Fibroblast of gingiva (primary cell): ENCODE data around the gene EIF3L.

Source experiments
- DNase-seq: peaks from one replicate; pipeline ENCODE4 v3.0.0-alpha.2; 2011; ENCODE audit warnings: low read depth

Gene EIF3L

GRCh38 chr22:37930270-37930951 lies 81.2 kb downstream of the EIF3L start:
- DNase-seq = peak; percentile 25

- no peak for DNase-seq
Measured at GRCh38 chr22:37930952-37931440, 81.8 kb downstream of the EIF3L start.

GRCh38 chr22:37931893-37932389 lies 82.7 kb downstream of the EIF3L start:
- DNase-seq = no peak

- DNase-seq = no peak
Measured at GRCh38 chr22:37932401-37932800, 83.2 kb downstream of the EIF3L start.

GRCh38 chr22:37932821-37933578 lies 83.8 kb downstream of the EIF3L start:
- DNase-seq = no peak

- peak; percentile 93 for DNase-seq
Measured at GRCh38 chr22:37933711-37934376, 84.6 kb downstream of the EIF3L start.
